VCaP (cell line): Measurements from ENCODE around the gene MARCO.

Experiments used
- H3K27ac ChIP-seq: fragments of 450-650 bp; 2 replicates; pipeline ENCODE4 v1.5.1; 2017
- TF ChIP-seq, protein P1 (sequence below): fragments of 450-650 bp; conservative IDR thresholded peaks from 2 replicates; pipeline ENCODE4 v1.5.1; 2017; ENCODE audit warnings: mild to moderate bottlenecking, moderate library complexity

MARCO gene

DNA sequence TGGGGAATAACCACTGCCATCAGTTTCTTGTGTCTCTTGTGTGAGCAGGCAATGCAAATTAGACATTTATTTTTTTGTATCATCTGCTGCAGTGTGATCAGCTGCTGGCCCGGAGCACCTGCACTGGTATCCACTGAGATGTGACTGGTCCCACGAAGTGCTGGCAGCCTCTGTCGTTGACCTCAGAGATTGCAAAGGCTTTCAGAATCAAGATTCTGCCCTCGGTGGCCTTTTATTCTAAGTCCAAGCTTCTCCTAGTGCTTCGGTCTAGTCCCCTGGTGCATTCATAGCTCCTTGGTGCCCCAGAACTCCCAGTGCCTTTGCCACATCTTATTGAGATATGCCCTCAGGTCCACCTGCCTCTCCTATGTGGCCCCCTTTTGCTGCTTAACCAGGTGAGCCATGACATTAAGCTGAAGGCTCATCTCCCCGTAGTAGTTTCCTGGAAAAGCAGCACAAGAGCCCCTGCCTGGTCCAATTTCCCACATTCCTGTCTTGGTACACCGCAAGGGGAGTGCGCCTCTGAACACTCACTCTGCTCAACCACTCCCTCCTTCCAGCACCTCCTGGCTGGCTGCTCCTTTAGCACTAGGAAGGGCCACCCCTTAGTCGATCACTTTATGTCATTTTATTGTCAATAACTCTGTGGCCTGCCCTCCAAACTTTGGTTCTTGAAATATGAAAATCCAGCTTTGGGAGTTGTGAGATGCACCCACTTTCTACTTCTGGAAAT, 27.1 kb upstream of the MARCO start:
- TF ChIP-seq, protein P1, sequence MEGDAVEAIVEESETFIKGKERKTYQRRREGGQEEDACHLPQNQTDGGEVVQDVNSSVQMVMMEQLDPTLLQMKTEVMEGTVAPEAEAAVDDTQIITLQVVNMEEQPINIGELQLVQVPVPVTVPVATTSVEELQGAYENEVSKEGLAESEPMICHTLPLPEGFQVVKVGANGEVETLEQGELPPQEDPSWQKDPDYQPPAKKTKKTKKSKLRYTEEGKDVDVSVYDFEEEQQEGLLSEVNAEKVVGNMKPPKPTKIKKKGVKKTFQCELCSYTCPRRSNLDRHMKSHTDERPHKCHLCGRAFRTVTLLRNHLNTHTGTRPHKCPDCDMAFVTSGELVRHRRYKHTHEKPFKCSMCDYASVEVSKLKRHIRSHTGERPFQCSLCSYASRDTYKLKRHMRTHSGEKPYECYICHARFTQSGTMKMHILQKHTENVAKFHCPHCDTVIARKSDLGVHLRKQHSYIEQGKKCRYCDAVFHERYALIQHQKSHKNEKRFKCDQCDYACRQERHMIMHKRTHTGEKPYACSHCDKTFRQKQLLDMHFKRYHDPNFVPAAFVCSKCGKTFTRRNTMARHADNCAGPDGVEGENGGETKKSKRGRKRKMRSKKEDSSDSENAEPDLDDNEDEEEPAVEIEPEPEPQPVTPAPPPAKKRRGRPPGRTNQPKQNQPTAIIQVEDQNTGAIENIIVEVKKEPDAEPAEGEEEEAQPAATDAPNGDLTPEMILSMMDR = no peak

DNA sequence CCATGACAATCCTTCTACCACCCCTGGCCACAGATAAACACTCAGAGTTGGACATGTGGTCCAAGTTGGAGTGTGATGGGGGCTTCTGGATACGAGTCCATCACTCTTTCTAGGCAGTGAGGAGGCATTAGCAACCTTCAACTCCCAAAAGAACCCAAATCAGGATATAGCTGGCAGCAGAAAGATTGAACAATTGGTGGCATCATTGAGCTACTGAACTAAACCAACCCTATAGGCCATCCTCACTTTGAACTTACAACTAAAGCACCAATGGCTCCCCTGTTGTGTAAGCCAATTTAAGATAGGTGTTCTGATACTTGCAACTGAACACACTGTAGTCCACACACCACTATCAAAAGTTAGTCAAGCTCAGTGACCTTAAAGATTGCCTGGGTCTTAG, 24.0 kb upstream of the MARCO start:
- H3K27ac ChIP-seq = no peak overlapping the region
- TF ChIP-seq, protein P1 = no peak

More for the DNA sequence above, 27.1 kb upstream of the MARCO start:
- no peak overlapping the region for H3K27ac ChIP-seq

DNA sequence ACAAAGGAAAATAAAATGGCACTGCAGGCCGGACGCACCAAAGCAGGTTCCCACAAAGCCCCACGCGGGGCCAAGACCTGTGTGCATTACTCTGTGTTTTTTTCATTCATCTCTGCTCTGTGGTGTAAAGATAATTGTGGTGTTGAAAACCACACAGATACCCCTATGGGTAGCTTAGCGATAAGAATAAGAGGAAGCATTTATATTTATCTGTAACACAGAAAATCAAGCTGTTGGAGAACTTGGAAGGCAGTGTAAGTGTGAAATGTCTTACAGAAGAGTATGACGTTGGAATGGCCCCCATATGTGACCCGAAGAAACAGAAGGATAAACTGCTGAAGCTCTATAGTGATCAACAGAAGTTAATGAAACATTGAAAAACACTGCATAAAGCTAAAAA, 20.3 kb upstream of the MARCO start:
- H3K27ac ChIP-seq = no peak overlapping the region
- TF ChIP-seq, protein P1 = no peak

DNA sequence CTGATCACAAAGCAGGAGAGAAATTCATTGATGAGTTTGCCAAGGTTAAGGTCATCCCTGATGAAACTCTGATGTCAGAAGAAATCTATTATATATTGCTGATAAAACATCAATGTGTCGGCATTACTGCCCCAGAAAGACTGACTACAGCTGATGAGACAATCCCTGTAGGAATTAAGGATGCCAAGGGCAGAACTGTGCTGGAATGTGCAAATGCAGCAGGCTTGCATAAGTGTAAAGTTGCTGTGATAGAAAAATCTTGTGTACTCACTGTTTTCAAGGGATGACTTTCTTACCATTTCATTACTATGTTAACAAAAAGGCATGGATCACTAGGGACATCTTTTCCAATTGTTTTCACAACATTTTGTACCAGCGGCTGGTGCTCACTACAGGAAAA, 19.7 kb upstream of the MARCO start:
- TF ChIP-seq, protein P1 = no peak
- H3K27ac ChIP-seq = no peak overlapping the region

DNA sequence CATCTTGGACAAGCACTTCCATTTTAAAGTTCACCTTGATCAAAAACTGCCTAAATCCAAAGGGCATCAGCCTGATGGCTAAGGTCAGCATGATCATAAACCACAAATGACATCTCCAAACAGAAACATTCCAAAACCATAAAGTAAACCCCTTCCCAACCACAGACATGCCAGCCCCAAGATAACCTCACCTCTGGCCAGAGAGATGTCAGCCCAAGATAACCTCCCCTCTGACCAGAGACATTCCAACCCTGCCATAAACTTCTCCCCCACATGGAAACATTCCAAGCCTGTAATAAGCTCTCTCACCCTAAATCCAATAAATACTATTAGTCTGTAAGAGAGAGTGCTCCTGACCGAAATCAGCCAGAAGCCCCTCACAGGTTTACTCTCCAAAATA, 18.6 kb upstream of the MARCO start:
- no peak overlapping the region for H3K27ac ChIP-seq
- TF ChIP-seq, protein P1 = no peak

DNA sequence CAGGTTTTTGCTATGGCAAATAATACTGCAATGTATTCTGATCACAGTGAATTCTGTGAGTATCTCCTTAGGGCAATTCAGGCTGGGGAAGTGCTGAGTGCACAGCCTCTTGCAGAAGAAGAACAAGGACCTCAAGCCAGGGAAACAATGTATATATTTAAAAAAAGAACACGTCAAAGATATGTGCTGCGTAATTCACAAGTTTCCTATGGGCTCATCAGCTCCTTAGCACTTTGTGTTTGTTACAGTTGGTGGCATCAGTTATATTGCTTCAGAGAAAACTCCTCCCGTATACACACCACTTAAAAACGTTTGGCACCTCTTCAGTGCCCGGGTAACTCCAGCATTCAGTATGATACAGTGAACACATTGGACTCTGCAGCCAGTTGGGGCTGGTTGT, 16.5 kb upstream of the MARCO start:
- TF ChIP-seq, protein P1 = no peak

DNA sequence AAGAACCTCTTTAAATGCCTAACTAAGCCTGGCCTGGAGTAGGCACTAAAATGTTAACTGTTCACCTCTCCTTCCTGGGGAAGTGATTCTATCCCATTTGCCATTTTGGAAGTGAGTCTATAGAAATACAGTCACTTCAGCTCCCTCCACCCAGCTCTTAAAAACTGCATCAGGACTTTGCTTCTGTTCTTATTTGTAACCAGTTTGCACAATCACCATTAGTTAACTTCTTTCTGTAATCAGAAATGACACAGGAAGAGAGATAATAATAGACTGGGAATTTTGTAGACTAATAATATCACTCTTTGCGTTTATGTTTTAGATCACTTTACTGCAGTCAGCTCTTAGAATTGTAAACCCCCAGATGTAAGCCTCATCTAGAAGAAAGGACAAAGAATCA, 16.0 kb upstream of the MARCO start:
- H3K27ac ChIP-seq = no peak overlapping the region
- TF ChIP-seq, protein P1 = no peak

More for the DNA sequence above, 16.5 kb upstream of the MARCO start:
- no peak overlapping the region for H3K27ac ChIP-seq
